ENCODE results near the gene TFEB.

TFEB gene

DNA sequence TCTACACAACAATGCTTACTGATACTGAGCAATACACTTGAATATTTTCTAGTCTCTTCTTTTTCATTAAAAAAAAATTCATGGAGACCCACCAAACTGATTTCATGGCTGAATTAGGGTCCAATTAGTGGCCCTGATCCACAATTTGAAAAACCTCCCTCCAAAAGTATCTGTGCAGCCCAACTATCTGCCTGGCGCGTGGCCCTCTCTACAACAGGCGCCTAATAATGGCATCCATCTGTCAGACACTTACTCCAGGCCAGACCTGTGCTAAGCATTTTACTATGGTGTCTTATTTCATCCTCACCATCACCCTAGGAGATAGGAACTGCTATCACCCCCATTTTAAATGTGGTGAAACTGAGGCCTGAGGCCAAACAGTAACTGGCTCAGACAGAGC is 14.0 kb downstream of the TFEB start:
- no peak for DNase-seq

DNA sequence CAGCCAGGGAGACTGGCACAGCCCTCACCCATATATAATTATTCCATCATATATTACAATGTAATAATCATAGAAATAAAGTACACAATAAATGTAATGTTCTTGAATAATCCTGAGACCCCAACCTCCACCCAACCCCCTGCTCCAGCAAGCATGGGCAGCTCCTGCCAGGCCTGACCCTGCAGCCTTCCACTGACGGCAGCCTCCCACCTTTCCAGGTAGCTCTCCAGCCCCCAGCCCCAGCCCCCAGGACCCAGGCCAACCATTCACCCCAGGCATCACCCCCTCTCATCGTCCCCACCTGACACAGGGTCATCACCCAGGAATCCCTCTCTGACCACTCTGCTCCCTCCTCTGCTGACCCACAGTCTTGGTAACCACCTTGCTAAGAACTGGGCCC is 14.6 kb downstream of the TFEB start:
- DNase-seq, result no peak

DNA sequence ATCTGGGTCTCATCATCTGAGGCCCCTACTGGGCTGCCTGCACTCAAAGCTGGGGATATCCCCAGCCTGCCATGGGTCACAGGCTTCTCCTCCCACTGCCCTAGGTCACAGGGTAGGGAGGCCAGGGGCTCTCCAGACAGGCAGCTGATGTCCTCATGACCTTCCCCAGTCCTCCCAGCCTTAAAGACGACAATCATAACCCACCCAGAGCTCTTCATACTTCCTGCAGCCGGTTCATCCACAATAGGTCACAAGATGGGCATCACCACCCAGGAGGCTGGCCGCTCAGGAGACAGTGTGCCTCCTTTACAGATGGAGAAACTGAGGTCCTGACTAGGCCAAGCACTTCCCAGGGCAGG is 15.2 kb downstream of the TFEB start:
- DNase-seq, result no peak

DNA sequence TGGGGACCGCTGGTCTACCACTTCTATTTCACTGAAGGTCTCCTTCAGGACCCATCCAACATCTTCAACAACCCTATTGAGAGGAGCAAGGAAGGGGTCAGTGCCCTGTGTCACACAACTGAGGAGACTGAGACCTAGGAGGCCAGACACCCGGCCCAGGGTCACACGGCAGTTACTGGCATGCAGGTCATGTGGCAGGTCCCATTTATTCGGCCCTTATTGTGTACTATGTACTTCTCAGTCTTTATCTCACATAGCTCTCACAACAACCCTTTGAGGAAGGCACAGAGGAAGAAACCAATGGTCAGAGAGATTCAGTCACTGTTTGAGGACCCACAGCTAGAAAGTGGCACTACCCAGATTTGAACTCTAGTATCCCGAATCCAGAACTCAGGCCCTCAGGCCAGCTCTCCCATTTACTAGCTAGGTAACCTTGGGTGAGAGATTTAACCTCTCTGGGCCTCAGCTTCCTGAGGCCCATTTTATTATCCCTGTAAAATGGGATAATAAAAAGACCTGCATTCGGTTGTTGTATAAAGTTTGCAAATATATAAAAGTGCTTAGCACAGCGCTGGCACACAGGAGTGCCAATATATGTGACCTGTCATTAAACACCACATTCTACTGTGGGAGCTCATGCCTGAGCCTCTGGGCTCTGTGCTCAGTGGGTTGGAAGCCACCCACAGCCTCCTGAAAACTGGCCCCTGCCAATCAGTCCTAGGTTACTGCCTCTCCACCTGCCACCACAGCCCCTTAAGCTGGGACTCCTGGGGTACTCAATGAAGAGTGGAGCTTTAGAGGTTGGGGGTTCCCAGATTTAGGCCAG is 15.8 kb downstream of the TFEB start:
- DNase-seq, result no peak

DNA sequence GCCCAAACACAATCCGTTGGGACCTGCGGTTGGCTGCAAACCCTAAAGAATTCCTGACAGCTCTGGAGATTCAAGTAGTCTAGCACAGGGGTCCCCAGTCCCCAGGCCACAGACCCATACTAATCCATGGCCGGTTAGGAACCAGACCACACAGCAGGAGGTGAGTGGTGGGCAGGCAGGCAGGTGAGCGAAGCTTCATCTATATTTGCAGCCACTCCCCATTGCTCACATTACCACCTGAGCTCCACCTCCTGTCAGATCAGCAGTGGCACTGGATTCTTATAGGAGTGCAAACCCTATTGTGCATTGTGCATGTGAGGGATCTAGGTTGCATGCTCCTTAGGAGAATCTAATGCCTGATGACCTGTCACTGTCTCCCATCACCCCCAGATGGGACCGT is 16.6 kb downstream of the TFEB start:
- no peak for DNase-seq

DNA sequence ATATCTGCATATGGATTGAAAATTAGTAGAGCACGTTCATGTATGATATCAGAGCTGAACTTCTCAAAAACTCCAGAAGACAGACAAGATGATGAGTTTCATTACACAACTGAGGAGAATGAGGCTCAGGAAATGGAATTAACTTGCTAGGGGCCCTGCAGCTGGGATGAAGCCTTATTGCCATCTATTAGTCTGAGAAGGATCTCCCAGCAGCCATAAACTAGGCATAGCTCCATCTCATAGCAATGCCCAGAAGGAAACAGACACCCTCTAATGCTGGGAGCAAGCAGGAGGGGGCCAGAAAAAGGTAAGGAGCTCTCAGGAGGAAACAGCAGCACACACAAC is 18.0 kb downstream of the TFEB start:
- no peak for DNase-seq

DNA sequence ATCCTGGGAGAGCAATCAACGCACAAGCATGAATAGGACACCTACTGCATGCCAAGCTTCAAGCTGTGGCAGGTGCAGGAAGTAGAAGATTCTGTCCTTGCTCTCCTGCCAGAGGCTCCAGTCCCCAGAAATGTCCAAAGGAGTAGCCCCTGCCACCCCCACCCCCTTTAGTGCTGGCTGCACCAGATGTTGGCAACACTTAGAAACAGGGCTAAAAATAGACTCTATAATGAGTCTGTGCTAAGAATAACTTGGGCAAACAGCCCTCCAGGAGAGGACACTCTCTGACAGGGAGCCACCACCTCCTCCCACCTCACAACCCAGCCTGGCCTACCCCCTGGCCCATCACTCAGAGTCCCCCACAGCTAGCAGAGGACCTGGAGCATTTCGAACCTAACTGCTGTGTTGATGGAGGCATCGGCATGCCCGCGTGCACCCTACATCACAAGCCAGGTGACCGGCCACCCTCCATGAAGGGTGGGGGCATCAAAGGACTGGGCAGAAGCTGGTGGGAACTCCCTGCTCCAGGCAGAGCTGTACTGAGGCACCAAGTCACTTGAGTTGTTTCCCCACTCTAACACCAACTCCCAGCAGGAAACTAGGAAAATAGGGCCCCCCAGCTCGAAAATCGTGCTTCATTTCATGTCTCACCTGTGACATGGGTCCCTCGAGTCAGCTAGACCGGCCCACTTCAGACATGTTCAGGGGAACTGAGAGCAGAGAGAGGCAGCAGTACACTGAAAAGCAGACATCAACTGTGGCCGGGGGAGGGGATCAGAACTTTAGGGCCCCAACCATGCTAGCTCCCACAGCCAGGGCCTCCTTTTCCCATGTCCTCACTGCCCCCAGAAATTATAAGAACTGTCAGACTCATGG is 18.7 kb downstream of the TFEB start:
- DNase-seq, result no peak

DNA sequence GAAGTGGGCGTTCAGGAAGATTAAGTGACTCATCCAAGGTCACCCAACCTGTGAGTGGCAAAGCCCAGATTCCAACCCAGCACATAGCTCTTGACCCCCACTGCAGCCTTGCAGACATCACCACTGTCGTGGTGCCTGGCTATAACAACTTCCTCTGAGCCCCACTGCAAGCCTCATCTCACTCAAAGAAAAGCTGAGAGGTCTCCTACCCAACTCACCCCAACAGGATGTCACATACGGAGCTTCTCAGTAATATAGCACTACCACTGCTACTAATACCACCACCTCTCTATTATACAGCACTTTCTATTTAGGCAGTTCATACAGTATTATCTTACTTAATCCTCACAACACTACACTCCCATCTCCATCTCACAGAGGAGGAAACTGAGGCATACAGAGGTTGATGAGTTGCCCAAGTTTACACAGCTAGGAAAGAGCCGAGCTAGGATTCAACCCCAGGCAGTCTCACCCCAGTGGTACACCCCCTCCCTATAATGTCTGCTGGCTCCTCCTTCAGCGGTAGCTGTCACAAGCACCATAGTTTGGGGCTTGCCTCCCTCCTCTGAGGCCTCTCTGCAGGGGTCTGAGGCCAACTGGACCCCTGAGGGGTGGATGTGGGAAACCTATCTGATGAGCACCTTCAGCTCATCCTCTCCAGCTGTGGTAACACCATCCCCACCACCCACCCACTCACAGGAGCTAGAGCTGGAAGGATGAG is 19.5 kb downstream of the TFEB start:
- no peak for DNase-seq

DNA sequence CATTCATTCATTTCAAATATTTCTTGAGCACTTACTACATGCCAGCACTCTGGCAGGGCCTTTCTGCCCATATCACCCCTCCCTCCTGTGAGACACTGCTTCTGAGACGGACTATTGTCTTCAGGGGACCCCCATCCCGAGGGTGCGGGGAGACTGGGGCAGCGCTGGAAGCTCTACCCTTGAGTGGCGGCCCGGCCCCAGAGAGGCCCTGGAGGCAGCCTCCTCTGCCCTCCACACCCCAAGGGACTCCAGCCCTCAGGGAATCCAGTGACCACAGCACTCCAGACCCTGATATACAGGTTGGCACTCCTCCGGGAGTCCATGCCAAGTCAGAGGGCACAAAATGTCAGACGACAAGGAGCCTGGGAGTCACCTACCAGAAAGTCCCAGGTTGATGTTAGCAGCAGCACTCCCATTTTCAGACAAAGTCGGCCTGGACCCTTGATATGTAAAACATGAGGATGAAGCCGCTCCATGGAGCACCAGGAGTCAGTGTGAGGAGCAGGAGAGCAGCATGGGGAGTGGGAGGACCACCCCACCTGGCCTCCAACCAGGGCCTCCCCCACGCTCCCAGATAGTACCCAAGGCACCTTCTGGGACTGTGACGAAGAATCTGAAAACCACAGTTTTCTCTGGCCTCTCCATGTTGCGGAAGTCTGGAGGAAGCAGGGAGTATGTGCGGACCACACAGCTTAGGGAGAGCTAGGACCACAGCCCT is 20.7 kb downstream of the TFEB start:
- DNase-seq, result no peak

DNA sequence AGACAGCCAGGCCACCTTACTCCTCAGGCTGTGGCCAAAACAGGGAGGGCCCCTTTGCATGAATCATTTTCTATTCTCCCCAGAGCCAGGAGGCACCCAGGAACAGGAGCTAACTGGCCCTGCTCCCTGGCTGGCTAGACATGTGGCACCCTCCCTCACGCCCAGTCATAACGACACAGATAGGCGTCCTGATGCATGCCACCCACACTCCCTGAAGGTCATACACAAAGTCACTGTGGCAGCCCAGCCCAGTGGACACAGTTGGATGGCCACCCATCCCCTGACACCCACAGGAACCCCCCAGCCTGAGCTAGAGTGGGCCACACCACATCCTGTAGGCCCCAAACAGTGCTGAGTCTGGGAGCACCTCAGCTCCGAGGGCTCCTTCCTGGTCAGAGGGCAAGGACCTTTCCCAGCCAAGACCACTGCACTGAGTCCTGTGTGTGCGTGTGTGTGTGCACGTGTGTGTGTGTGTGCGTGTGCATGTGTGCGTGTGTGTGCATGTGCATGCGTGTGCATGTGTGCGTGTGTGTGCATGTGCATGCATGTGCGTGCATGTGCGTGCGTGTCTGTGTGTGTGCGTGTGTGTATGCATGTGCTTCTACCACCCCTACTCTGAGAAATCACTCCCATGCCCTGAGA is 21.6 kb downstream of the TFEB start:
- DNase-seq, result no peak

DNA sequence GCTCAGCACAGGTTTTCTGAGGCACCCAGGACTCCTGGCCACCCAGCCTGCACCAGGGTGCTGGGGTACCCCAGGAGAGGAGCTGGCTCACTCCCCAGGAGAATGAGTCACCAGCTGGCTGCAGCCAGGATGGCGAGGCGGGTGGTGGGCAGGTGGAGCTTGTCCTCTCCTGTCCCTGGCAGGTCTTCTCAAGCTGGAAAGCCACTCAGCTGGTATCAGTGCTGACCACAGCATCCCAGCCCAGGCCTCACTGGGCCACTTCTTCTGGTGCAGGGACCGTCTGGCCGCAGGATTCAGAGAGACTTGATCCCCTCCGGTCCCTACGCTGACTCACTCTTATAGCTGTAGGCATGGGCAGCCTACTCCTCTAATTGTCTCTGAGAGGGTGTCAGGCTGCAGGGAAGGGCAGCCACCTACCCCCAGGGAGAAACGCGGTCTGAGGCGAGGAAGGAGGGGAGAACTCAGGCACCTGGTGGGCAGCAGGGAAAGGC is 22.2 kb downstream of the TFEB start:
- DNase-seq, result no peak

DNA sequence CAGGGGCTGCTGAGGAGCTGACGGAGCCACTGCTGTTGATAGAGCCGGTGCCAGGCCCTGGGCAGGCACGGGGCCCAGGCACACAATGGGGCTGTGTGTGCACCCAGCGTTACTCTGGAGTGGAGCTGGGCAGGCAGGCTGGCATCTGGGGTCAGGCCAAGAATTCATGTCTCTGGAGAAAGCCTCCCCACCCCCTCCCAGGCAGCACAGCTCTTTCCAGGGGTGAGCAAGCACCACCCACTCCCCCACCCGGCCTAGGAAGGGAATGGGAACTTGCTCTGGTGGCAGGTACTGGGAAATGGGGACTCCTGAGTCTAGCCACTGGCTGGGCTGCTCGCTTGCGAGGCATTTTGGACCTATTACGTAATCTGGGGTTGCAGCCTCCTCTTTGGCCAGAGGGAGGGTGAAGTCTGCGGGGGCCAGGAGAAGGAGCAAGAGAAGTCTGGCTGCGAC is 22.7 kb downstream of the TFEB start:
- DNase-seq, result no peak

DNA sequence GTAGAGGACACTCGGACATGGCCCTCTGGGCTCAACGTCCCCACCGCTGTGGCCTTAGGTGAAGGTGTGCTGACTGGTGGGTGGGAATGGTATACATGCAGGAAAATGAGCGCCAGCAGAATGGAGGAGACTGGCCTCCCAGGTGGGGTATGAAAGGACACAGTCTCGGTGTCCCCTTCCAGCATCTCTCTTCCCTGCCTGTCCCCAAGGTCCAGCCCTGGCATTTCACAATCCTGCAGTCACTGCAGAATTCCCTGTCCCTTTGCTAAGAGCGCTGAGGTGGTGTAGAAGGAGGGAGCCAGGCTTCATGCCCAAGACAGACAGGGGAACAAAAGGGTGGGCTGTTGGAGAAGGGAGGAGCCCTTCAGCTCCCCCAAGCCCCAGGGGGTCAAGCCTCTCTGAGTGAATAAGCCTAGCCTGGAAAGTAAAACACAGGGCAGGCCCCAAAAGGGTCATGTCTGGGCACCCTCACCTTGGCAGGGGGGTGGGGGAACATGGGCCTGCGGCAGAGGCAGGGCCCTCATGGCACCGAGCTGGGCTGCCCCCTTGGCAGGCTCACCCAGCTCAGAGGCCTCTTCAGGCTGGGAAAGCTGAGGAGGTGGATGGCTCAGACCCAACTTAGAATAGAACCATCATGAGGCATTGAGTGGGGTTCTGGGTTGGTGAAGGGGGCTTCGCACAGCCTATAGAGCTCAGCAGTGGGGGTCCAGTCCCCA is 23.9 kb downstream of the TFEB start:
- no peak for DNase-seq

DNA sequence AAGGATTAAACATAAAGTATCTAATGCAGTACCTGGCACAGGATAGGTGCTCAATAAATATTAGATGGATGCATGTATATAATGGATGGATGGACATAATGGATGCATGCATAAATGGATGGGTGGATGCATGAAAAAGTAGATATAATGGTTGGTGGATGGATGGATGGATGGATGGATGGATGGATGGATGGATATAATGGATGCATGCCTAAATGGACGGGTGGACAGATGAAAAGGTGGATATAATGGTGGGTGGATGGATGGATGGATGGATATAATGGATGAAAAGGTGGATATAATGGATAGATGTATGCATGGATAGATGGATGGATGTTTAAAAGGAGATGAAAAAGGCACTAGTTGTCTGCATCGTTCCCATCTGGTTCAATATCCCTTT is 26.0 kb downstream of the TFEB start:
- no peak for DNase-seq

DNA sequence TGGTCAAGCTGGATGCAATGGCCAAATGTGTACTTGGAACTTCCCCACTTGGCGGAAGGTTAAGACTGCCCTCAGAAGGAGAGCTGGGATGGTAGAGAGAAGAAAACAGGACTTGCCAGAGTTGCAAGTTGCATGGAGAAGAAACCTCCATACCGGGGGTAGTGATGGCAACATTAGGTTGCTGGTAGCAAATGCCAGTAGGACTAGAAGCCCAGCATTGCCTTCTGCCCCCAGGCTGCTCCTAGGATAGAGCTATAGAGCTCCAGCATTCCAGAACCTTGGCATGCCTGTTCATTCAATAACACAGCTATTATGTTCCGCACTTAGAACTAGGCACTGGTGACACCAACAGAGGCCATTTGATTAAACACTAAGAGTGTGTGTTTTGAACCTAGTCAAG is 26.6 kb downstream of the TFEB start:
- DNase-seq, result no peak

DNA sequence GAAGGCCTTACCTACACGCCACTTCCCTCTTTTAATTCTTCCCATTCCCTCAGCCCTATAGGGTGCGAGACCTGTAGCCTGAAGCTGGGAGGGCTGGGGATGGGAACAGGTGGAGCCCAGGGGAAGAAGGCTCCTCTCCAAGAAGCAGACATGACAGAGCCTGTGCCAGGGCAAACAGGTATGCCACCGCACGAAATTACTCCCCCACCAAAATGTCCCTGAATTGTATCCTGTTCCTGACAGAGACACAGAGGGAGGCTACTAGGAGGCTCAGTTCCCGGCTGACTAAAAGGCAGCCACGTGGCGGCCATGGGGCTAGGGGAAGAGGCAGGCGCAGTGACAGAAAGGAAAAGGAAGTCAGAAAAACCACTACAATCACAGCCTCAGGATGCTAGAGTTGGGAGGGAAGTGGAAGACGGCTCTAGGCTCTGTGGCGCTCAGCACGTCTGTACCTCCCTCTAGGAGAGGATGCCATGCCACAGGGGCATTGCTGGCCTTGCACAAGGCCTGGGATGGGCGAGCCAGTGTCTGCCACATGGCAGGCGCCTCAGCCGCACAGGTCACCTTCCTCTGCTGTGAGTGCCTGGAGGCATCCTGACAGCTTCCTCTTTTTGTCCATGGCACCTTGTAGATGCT is 27.7 kb downstream of the TFEB start:
- no peak for DNase-seq

DNA sequence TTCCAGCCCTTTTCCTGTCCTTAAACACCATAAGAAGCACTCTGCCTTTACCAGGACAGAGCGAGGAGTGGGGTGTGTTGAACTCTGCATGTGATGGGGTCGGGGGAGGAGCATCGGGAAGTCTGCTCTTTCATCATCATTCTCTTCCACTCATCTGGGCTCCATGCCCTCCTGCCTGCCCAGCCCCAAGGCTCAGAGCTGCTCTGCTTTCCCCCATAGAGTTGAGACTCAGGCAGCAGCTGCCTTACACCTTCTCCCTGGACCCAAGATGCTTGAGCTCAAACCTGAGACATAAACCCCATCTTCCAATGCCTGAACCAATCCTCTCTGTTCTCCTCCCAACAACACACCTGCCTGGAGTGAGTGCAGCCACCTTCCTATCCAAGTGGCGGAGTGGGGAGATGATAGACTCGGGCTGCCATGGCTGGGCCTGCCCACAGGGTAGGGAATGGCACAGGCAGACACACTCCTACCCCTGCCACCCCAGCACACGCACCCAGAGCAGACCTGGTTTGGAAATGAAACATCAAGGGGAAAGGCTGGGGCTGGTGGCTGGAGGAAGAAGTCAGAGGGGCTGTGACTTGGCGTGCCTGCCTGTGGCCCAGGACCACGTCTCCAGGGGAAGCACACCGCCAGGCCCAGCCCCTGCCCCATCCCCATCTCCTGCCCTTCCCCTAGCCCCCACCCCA is 28.4 kb downstream of the TFEB start:
- no peak for DNase-seq

DNA sequence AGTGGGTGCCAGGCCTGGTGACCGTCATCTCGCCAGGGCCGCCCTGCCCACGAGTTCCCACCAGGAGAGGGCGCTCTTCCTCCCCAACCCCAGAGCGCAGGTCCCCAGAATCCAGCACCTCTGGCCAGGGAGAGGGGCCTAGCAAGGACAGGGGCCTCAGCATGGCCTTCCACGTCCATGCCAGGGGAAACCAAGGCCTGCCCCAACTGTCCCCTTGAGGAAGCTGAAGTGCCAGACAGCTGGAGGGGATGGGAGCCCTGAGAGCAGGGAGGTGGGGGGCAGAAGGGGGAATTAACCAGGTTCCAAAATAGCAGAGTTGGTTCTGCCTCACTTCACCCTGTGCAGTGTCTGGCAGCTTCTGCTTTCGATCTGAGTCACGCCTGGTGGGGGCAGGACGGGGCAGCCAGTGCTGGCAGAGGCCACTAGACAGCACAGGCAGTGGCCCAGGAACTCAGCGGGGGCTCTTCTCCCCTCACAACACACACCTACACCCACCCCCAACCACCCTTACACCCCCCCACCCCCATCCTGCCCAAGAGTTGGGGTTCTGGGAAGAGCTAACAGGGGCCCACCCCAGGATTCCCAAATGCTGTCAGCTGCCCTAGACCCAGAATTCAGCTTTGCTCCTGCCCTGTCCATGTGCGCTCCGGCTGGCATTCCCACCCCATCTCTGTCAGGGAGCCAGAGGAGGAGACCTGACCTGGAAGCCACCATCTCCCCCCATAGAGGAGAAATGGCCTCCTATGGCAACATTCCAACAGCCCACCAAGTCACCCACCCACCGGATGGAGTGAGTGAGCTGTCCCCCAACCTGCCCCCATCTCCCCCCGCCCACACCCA is 29.2 kb downstream of the TFEB start:
- peak; percentile 25 for DNase-seq

DNA sequence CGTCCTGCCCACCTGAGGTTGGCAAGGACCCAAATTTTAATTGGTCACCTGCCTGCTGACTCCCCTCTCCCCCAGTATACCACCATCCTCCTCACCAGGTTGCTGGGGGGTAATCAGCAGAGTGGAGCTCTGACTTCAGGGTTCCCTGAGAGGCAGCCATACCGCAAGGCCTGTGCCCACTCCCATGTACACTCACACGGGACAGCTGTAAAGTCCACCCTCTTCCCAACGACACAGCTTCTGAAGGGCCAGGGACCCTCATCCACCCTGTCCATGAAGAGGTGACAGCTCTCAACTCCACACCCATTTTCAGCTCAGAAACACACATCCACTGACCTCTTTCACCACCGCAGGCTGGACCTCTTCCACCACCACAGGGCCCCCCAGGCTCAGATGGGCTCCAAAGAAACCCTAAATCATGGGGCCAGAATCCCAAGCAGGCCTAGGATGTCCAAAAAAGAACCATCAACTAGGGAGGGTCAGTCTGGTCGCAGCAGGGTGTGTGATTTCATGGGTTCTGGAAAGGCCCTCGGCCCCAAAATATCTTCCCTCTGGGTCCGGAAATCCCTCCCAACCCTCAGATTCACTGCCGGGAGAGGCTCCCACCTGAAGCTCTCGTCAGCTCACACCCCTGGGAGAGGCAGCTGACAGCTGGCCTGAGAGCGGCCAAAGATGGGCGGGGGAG is 30.0 kb downstream of the TFEB start:
- no peak for DNase-seq
